GM18507 (cell line): Measurements from ENCODE around the gene POLR3C.
A peak's percentile ranks its signal among the peaks of the same experiment; 100 is the strongest.
"Not testable (repeated sequence)": the region's sequence is repeated elsewhere in the genome, so short reads cannot be mapped to it uniquely, and the experiment has no call there.

Experiments used
- DNase-seq: peaks from one replicate; pipeline ENCODE4 v3.0.0; 2011; ENCODE audit warnings: low read depth; ENCODE audit not compliant: insufficient read length; ENCODE audit errors: extremely low spot score
- FAIRE-seq: peaks from 2 replicates; lab custom pipeline; 2011; peaks lifted over from hg19 to GRCh38; lab: Jason Lieb, UNC

The POLR3C gene

GRCh38 chr1:145812977-145813810, 10.8 kb upstream of the POLR3C start:
- FAIRE-seq, DNase-seq: not testable (repeated sequence)

DNA sequence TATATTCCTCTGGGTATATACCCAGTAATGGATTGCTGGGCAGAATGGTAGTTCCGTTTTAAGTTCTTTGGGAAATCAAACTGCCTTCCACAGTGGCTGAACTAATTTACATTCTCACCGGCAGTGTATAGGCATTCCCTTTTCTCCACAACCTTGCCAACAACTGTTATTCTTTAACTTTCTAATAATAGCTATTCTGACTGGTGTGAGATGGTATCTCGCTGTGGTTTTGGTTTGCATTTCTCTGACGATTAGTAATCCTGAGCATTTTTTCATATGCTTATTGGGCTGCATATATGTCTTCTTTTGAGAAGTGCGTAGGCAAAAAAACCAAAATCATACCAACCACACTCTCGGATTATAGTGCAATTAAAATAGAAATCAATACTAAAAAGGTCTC, 5.9 kb upstream of the POLR3C start:
- DNase-seq, FAIRE-seq: not testable (repeated sequence)

DNA sequence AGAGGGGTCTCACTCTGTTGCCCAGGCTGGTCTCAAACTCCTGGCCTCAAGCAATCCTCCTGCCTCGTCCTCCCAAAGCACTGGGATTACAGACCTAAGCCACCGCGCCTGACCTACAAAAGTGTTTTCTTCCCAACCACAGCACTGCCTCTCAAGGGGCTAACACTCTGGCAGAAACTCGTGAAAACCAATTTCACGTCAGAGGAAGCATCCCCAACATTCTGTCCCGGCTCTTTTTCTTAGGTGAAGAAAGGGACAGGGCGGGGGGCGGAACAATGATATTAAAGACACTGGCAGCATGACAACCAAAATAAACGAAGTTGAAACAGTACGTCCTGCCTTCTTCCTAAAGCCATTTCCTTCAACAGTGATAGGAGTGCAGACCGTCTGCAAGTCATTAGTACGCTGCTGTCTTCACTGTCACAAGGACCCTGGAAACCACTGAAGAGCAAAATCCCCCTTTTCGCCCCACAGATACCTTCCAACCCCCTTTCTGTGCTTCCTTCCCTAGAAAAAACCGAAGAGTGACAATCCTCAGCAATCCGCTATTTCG, 1.1 kb upstream of the POLR3C start:
- FAIRE-seq, DNase-seq: not testable (repeated sequence)

GRCh38 chr1:145824499-145824842, 471 bp downstream of the POLR3C start:
- FAIRE-seq (no peak), DNase-seq (no peak)

- no peak for FAIRE-seq
- no peak for DNase-seq
Observed at GRCh38 chr1:145826030-145826429, 2.0 kb downstream of the POLR3C start.

- no peak for DNase-seq
- no peak for FAIRE-seq
Observed at GRCh38 chr1:145827966-145828365, 4.0 kb downstream of the POLR3C start.

GRCh38 chr1:145828367-145829026, 4.5 kb downstream of the POLR3C start:
- FAIRE-seq = no peak
- no peak for DNase-seq

GRCh38 chr1:145830810-145831209, 6.8 kb downstream of the POLR3C start:
- FAIRE-seq, DNase-seq: not testable (repeated sequence)

GRCh38 chr1:145837656-145838055, 13.7 kb downstream of the POLR3C start:
- no peak for DNase-seq
- no peak for FAIRE-seq

- no peak for DNase-seq
- no peak for FAIRE-seq
Observed at GRCh38 chr1:145843031-145843430, 19.0 kb downstream of the POLR3C start.

DNA sequence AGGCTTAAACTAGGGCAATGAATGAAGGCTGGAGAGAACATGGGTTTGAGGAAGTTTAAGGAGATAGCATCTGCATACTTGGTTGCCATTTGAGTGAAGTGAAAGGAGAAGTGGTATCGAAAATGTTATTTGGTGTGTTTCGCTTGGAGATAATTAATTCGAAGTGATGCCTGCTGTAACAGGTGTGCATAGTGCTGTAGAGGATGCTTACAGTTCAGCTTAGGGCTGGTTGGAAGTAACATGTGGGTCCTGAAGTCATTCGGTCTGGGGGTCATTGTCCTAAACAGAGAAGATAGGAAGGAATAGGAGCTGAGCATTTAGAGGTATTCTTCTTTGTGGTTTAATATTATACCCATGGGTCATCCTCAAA, 21.1 kb downstream of the POLR3C start:
- peak; percentile 78 for FAIRE-seq
- DNase-seq = peak; percentile 54

GRCh38 chr1:145845514-145846161, 21.6 kb downstream of the POLR3C start, which contains the start of gene NUDT17:
Gene NUDT17, plus strand, starts transcription at chr1:145845630. Its CDS starts 11 bp downstream, at chr1:145845641.
- FAIRE-seq (peak; percentile 26), DNase-seq (peak; percentile 76)

DNA sequence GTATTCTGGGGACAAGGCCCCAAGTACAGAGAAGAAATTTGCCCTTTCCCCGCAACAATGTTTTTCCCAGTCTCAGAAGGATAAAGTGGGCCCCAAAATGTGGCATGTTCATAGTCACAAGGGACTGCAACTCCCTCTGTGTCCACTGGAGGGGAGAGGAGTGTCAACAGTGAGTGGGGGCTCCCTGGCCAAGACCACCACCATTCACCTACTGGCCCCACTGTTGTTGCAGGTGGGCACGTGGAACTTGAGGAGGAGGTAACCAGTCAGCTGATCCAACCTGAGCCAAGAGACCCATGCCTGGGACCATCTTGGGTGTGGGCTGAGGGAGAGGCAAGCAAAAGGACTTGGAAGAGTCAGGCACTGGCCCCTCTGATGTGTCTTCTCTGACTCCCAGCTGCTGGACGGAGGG, 22.2 kb downstream of the POLR3C start:
- FAIRE-seq (peak; percentile 35), DNase-seq (no peak)

- DNase-seq (no peak), FAIRE-seq (no peak)
Observed at GRCh38 chr1:145847827-145848226, 23.8 kb downstream of the POLR3C start.

GRCh38 chr1:145849356-145850160, 25.6 kb downstream of the POLR3C start:
- DNase-seq = no peak

DNA sequence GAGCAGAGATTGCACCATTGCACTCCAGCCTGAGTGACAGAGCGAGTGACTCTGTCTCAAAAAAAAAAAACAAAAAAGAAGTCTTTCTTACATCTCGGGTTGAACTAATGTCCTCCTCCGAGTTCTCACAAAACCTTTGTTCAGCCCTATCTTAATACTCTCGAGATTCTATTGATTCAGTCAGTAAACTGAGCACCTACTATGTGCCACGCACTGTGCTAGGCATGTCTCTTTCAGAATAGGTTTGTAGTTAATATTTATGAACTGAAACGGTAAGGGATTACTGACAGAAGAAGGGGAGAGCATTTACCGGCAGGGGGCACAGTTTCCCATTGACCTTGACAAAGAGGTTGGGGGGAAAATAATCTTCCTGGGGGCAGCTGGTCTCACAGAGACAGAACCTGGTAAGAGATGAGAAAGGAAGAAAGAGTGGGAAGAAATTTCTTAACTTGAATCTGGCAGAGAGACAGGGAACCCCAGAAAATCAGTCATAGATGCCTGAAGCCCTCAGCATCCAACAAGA, 31.5 kb downstream of the POLR3C start:
- FAIRE-seq (no peak), DNase-seq (no peak)

More at GRCh38 chr1:145849356-145850160, 25.6 kb downstream of the POLR3C start:
- no peak for FAIRE-seq

- no peak for FAIRE-seq
- no peak for DNase-seq
Observed at GRCh38 chr1:145857170-145857569, 33.2 kb downstream of the POLR3C start.

GRCh38 chr1:145858238-145858900, 34.4 kb downstream of the POLR3C start:
- peak; percentile 66 for FAIRE-seq
- no peak for DNase-seq
